HepG2 (cell line): ENCODE data around the gene INO80B. TPM values are rescaled to one million over a fixed set of nuclear protein-coding genes. Genes with fewer than 3 reads are reported as not detected.

Source experiments
- ATAC-seq: fragments of 200-7000 bp; cut with Tn5 transposase; 3 replicates; pipeline ENCODE4 v1.9.1; 2020; ENCODE audit warnings: mild to moderate bottlenecking, moderate library complexity
- BruUV-seq: library from RNA; stranded (reverse); fragments of 400-500 nt; replicated peaks from 2 replicates; lab custom pipeline; 2021; lab: Mats Ljungman, UMichigan
- CTCF ChIA-PET: fragments of 300-600 bp; formaldehyde crosslinking; extraction: SDS; loops from one replicate; lab custom pipeline; 2021; ENCODE audit warnings: low total read pairs, inconsistent platforms, low intra/inter-chr PET ratio; lab: Yijun Ruan, JAX
- POLR2A ChIA-PET: fragments of 350-600 bp; sonication (Branson Sonifier 250); formaldehyde crosslinking; loops from one replicate; lab custom pipeline; 2020; ENCODE audit warnings: antibody characterized with exemption, inconsistent platforms; lab: Yijun Ruan, JAX
- DNase-seq: peaks from one replicate; pipeline ENCODE4 v3.0.0-alpha.2; 2015; ENCODE audit warnings: low spot score
- FAIRE-seq: peaks from 3 replicates; lab custom pipeline; 2011; peaks lifted over from hg19 to GRCh38; lab: Jason Lieb, UNC
- H2AFZ ChIP-seq: one replicate; pipeline ENCODE4 v1.6.1; 2011; ENCODE audit warnings: low read length, inconsistent platforms
- H3K27ac ChIP-seq: fragments of 300-600 bp; 3 replicates; pipeline ENCODE4 v1.8.0; 2011; ENCODE audit warnings: mixed run types, mild to moderate bottlenecking, mixed read lengths, low read length, inconsistent platforms; ENCODE audit not compliant: insufficient read depth; ENCODE audit errors: extremely low read length
- H3K27me3 ChIP-seq, 2 experiments: fragments of 200-600 bp in 1 of 2; 2 replicates in 1 of 2; 3 replicates in 1 of 2; pipeline versions ENCODE4 v1.6.0 to v1.8.0; 2011; ENCODE audit warnings: low read length in 2 of 2, mild to moderate bottlenecking in 2 of 2, moderate library complexity in 2 of 2, inconsistent platforms in 1 of 2; ENCODE audit not compliant: insufficient read depth in 2 of 2, control insufficient read depth in 1 of 2
- H3K36me3 ChIP-seq, 2 experiments: fragments of 200-600 bp in 1 of 2; replicated peaks in 1 of 2; 2 replicates in 1 of 2; 3 replicates in 1 of 2; pipeline versions ENCODE4 v1.5.1 to v1.8.0; 2011; ENCODE audit warnings: low read length in 2 of 2, inconsistent platforms in 1 of 2; ENCODE audit not compliant: insufficient read depth in 2 of 2, control insufficient read depth in 1 of 2
- H3K4me1 ChIP-seq: 2 replicates; pipeline ENCODE4 v1.5.1; 2012; ENCODE audit warnings: low read length, inconsistent platforms; ENCODE audit not compliant: insufficient read depth
- H3K4me2 ChIP-seq: 2 replicates; pipeline ENCODE4 v1.6.0; 2011; ENCODE audit warnings: low read depth, low read length, inconsistent platforms
- H3K4me3 ChIP-seq, 3 experiments: fragments of 200-600 bp in 1 of 3; sonication (generic), shearing (Covaris generic) in 1 of 3; replicated peaks in 1 of 3; 2 replicates each; pipeline ENCODE4 v1.5.1; 2011 to 2016; ENCODE audit warnings: low read length in 3 of 3, inconsistent platforms in 2 of 3, low read depth in 2 of 3, mild to moderate bottlenecking in 2 of 3, control low read depth in 1 of 3, mixed read lengths in 1 of 3; ENCODE audit not compliant: insufficient read depth in 1 of 3
- H3K79me2 ChIP-seq: one replicate; pipeline ENCODE4 v1.6.1; 2011; ENCODE audit warnings: low read length, inconsistent platforms; ENCODE audit not compliant: insufficient read depth
- H3K9ac ChIP-seq: 2 replicates; pipeline ENCODE4 v1.6.0; 2011; ENCODE audit warnings: mild to moderate bottlenecking, low read depth, low read length, inconsistent platforms; ENCODE audit not compliant: insufficient read depth
- H3K9me3 ChIP-seq: 2 replicates; pipeline ENCODE4 v1.5.1; 2012; ENCODE audit warnings: mild to moderate bottlenecking, low read length
- H4K20me1 ChIP-seq: 2 replicates; pipeline ENCODE4 v1.6.0; 2011; ENCODE audit warnings: inconsistent platforms, mild to moderate bottlenecking, low read length, moderate library complexity; ENCODE audit not compliant: insufficient read depth
- AGO2 ChIP-seq: fragments of 200-400 bp; formaldehyde crosslinking; optimal IDR thresholded peaks from 2 replicates; pipeline ENCODE3; 2017; ENCODE audit warnings: mild to moderate bottlenecking, low read depth, low read length, moderate library complexity
- CEBPG ChIP-seq: IDR thresholded peaks from 2 replicates; pipeline ENCODE4 v1.6.1; 2016
- E2F2 ChIP-seq: sonication (generic); formaldehyde crosslinking; IDR thresholded peaks from 2 replicates; pipeline ENCODE4 v1.4.0; 2020; ENCODE audit warnings: missing genetic modification reagents, borderline replicate concordance
- FOXO1 ChIP-seq: sonication (generic); formaldehyde crosslinking; IDR thresholded peaks from 2 replicates; pipeline ENCODE4 v1.4.0; 2020; ENCODE audit warnings: missing genetic modification reagents
- HOXA7 ChIP-seq: sonication (generic); formaldehyde crosslinking; IDR thresholded peaks from 2 replicates; pipeline ENCODE4 v1.8.1; 2022; ENCODE audit warnings: mild to moderate bottlenecking, missing genetic modification reagents, moderate library complexity
- NCOA2 ChIP-seq: sonication (generic); formaldehyde crosslinking; IDR thresholded peaks from 2 replicates; pipeline ENCODE4 v1.8.0; 2022; ENCODE audit warnings: inconsistent platforms
- RAD21 ChIP-seq: fragments of 450-650 bp; formaldehyde crosslinking; IDR thresholded peaks from 2 replicates; pipeline ENCODE4 v1.5.0; 2020; ENCODE audit warnings: mild to moderate bottlenecking
- REPIN1 ChIP-seq: sonication (generic); formaldehyde crosslinking; IDR thresholded peaks from 2 replicates; pipeline ENCODE4 v1.8.0; 2022; ENCODE audit warnings: missing genetic modification reagents, low read depth, mild to moderate bottlenecking, borderline replicate concordance
- TEAD3 ChIP-seq: optimal IDR thresholded peaks from 2 replicates; pipeline ENCODE3; 2016; ENCODE audit warnings: borderline replicate concordance
- TFDP2 ChIP-seq: sonication (generic); formaldehyde crosslinking; IDR thresholded peaks from 2 replicates; pipeline ENCODE4 v1.4.0; 2020; ENCODE audit warnings: missing genetic modification reagents
- TFE3 ChIP-seq: IDR thresholded peaks from 2 replicates; pipeline ENCODE4 v1.6.1; 2016
- ZBTB14 ChIP-seq: sonication (generic); formaldehyde crosslinking; IDR thresholded peaks from 2 replicates; pipeline ENCODE4 v1.4.0; 2020; ENCODE audit warnings: missing genetic modification reagents
- ZMYM4 ChIP-seq: sonication (generic); formaldehyde crosslinking; IDR thresholded peaks from 2 replicates; pipeline ENCODE4 v1.8.1; 2023; ENCODE audit warnings: mild to moderate bottlenecking, missing genetic modification reagents
- ZNF24 ChIP-seq: fragments of 450-650 bp; IDR thresholded peaks from 2 replicates; pipeline ENCODE4 v1.6.1; 2017; ENCODE audit warnings: antibody characterized with exemption, mild to moderate bottlenecking
- ZNF563 ChIP-seq: sonication (generic); formaldehyde crosslinking; IDR thresholded peaks from 2 replicates; pipeline ENCODE4 v1.8.0; 2022; ENCODE audit warnings: mild to moderate bottlenecking, moderate library complexity, missing genetic modification reagents
- ZNF709 ChIP-seq: sonication (generic); formaldehyde crosslinking; IDR thresholded peaks from 2 replicates; pipeline ENCODE4 v1.5.0; 2020; ENCODE audit warnings: mild to moderate bottlenecking, missing genetic modification reagents
- ZNF737 ChIP-seq: sonication (generic); formaldehyde crosslinking; IDR thresholded peaks from 2 replicates; pipeline ENCODE4 v1.5.0; 2020; ENCODE audit warnings: missing genetic modification reagents, mild to moderate bottlenecking, borderline replicate concordance
- ZNF790 ChIP-seq: sonication (generic); formaldehyde crosslinking; IDR thresholded peaks from 2 replicates; pipeline ENCODE4 v1.8.0; 2022; ENCODE audit warnings: missing genetic modification reagents, mild to moderate bottlenecking, borderline replicate concordance
- ZNF891 ChIP-seq: sonication (generic); formaldehyde crosslinking; IDR thresholded peaks from 2 replicates; pipeline ENCODE4 v1.5.0; 2020; ENCODE audit warnings: mild to moderate bottlenecking, missing genetic modification reagents
- WGBS: methylation state at CpG from one replicate; pipeline ENCODE4 v1.1.6; 2017; ENCODE audit warnings: low lambda C conversion rate; 5-methylcytosine and 5-hydroxymethylcytosine counted together
- in situ Hi-C: cut with HindIII; loops from 2 replicates; pipeline ENCODE4 v1.10.0; 2017; ENCODE audit warnings: low pct_unique_long_range_greater_than_20kb; ENCODE audit not compliant: extremely low pct_ligation_motif_present
- intact Hi-C: fragments of 100-400 bp; cut with micrococcal nuclease; formaldehyde crosslinking; loops from one replicate; pipeline ENCODE4 v1.10.0; 2022; ENCODE audit not compliant: unreplicated experiment
- polyA plus RNA-seq, 8 experiments: library from polyadenylated mRNA; depleted of rRNA in 3 of 8; stranded (reverse) in 7 of 8; unstranded in 1 of 8; fragments of >200 nt; fragmentation: Illumina TruSeq in 4 of 8; extraction: Trizol in 4 of 8; gene quantifications; 2 replicates each; pipeline versions ENCODE4 v1.2.1 to v1.2.3, GENCODE V29; 2011 to 2016; ENCODE audit warnings: low read depth in 4 of 8, missing spikeins in 1 of 8, mixed read lengths in 1 of 8; ENCODE audit not compliant: insufficient read depth in 1 of 8
- total RNA-seq, 5 experiments: library from RNA; depleted of rRNA; stranded (reverse); fragments of >200 nt; fragmentation: Illumina TruSeq; extraction: Trizol; gene quantifications; 2 replicates each; pipeline ENCODE4 v1.2.3, GENCODE V29; 2016; ENCODE audit warnings: low read depth in 1 of 5

Gene INO80B
- total and polyA plus RNA-seq, 2 of the 13 experiments (the other 11 are each of a cell fraction or from before 2014, with no cell fraction given) = 6.2 to 14.5 TPM

- 0 out of 2 replicates have a peak, but pooled peaks have one; percentile 30 for TF ChIP-seq RAD21 (CRISPR knock-in tag)
- no peak for TF ChIP-seq ZNF709 (CRISPR knock-in tag)
- peak; percentile 49 for TF ChIP-seq AGO2
- TF ChIP-seq E2F2 = no peak
- TF ChIP-seq REPIN1 (CRISPR knock-in tag) = peak; percentile 39; the same call in 1 of the 2 replicates
- 0 out of 2 replicates have a peak, but pooled peaks have one; percentile 24 for TF ChIP-seq ZNF891
- TF ChIP-seq TFDP2 = no peak
- no peak for TF ChIP-seq ZMYM4 (CRISPR knock-in tag)
These were observed 20.0 kb downstream of the INO80B start (continued) for GRCh38 chr2:74474899-74475298.

- Histone ChIP-seq H3K27me3 (no peaks in the 10 kb centered on the region; a peak in 1 of 5 replicates), H3K36me3 (peaks cover 2 to 11% of the 10 kb centered on the region in 2 experiments; a peak in 4 of 5 replicates), H2AFZ (no peak overlapping the region), H4K20me1 (no peaks in the 10 kb centered on the region), H3K4me3 (peak overlapping the region; percentile 82 to 87 (median 83)), H3K9ac (peak overlapping the region; percentile 91), H3K4me1 (peaks cover 71% of the 10 kb centered on the region), H3K27ac (peak overlapping the region; percentile 89), H3K9me3 (no peaks in the 10 kb centered on the region), H3K79me2 (peaks cover 51% of the 10 kb centered on the region), H3K4me2 (peak overlapping the region; percentile 78)
- in situ Hi-C loops (loop anchor here (5.0 kb wide), 1 partner anchor 101 kb away; no protein-coding TSS in a partner anchor), intact Hi-C loops (no loop called here)
- DNase-seq (no peak), FAIRE-seq (no peak), ATAC-seq (no peak)
- BruUV-seq = no TSS peak
- whole genome bisulfite sequencing = 21% methylated on average over 3 of the region's 3 CpGs
- ChIA-PET CTCF (no interaction called here), POLR2A (interaction anchor here (0.7 to 20.6 kb wide), 18 partner anchors 8 to 51 kb away, joined by 3 to 795 read pairs (median 13); partner anchors contain the start of genes AUP1, DQX1, HTRA2 and INO80B)
- no peak for TF ChIP-seq ZNF790 (CRISPR knock-in tag)
- no peak for TF ChIP-seq FOXO1 (CRISPR knock-in tag)
- TF ChIP-seq CEBPG = no peak
- TF ChIP-seq TFE3 = no peak
- no peak for TF ChIP-seq NCOA2 (CRISPR knock-in tag)
- no peak for TF ChIP-seq ZBTB14 (CRISPR knock-in tag)
- no peak for TF ChIP-seq ZNF24
- 0 out of 2 replicates have a peak, but pooled peaks have one; percentile 66 for TF ChIP-seq ZNF737
- peak; percentile 9 for TF ChIP-seq TEAD3
- peak; percentile 38; the same call in 1 of the 2 replicates for TF ChIP-seq ZNF563 (CRISPR knock-in tag)
- TF ChIP-seq HOXA7 (CRISPR knock-in tag) = no peak
These were observed 26.5 kb downstream of the INO80B start for GRCh38 chr2:74481431-74481830.
